ENCODE data around the gene YTHDF1.
"Not testable (repeated sequence)": the region's sequence is repeated elsewhere in the genome, so short reads cannot be mapped to it uniquely, and the experiment has no call there.

Gene YTHDF1

DNA sequence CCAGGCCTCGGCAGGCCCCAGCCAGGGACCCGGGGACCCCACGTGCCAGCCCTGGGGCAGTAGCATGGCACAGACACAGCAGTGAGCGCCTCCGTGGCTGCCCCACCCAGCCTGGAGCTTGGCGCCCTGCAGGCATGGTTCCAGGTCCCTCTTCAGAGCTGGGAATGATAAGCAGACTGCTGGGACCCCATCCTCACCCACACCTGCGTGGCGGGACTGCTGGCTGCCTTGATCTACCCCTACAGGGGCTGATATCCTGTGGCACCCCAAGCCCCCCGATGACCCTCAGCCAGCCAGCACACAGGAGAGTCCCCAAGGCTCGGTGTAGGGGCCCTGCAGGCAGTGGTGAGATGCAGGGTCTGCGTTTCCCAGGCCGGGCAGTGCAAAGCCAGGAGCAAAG lies 47.1 kb downstream of the YTHDF1 start:
- DNase-seq (ENCODE audit: low spot score): no peak

DNA sequence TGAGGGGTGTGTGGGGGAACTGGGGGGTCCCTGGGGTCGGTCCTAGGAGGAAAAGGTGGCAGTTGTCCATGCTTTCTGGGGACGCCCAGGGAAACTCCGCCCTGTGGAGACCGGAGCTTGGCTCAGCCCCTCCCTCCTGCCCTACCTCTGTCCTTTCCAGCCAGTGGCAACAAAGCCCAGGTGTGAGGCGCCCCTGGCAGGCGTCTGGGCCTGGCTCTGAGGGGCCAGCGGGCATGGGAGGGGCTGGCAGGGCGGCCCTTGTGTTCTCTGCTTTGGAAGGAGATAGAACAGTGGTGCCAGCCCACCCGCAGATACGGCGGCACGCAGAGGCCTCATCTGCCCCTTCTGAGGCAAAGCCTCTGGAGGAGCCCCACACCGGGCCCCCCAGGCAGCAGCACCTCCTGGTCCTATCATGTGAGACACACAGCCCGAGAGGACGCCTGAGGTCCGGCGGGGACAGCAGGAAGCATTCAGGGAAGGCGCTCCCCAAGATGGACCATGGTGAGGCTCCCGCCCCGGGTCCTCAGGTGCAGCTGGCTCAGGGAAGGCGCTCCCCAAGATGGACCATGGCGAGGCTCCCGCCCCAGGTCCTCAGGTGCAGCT lies 47.9 kb downstream of the YTHDF1 start:
- DNase-seq (ENCODE audit: low spot score): no peak

DNA sequence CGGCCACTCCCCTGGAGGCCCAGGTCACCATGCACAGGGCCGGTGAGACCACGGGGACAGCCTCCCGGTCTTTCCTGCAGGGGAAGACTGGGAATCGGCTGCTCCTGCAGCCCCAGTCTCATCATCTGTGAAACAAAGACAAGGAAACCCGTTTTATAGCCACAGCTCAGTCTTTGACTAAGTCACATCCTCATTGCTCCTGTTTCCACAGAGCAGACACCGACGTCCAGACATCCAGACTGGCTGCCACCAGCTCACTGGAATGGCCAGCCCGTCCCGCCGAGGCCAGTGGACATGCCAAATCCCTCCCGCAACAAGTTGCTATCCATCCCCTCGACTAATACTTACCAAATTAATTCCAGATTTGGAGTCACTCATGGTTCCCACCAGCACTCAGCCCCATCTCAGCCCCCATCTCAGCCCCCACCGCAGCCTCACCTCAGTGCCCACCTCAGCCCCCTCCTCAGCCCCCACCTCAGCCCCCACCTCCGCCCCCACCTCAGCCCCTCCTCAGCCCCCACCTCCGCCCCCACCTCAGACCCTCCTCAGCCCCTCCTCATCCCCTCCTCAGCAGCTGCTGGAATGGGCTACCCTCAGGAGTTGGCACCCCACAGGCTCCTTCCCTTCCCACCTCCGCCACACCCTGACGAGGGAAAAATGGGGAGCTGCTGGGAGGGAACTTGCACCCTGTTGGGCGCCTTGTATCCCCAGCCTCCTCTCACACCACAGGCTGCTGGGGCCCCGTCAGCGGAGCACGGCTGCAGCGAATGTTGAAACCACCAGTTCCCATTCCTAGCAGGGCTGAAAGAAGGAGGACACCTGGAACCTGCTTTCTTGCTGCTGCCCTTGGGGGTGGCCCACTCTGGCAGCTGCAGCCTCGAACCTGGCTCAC lies 48.7 kb downstream of the YTHDF1 start:
- no peak for DNase-seq (ENCODE audit: low spot score)

DNA sequence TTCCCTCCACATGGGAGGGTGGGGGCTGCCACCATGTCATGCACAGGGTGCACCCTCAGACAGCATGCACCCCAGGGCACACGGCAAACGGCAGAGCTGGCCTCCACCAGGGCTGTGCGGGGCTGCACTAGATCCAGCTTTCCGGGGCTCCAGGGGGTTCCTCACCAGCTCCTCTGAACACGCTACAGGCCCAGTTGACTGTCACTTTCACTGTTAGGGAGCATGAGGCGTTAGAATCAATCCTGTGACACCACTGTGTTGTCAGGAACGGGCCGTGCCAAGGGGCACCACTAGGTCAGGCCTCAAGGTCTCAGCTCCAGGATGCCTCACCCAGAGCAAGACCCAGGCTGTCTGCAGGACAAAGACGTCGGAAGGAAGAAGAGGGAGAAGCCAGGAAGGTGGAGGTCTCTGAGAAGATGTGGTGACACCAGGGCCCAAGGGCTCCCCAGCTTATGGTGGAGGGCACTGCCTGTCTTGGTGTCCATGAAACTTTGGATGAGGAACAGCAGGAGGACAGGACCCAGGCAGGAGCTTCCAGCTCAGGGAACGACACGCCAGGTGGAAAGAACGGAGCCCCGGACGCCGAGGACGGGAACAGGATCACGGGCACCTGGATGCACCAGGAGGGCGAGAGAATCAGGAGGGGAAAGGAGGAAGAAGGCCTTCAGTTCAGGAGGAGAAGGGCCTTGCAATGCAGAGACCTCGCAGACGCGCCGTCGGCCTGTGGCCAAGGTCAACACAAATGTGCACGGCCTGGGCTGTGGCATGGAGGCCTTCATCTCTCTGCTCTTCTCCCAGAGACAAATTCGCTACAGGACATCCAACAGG lies 49.5 kb downstream of the YTHDF1 start:
- DNase-seq (ENCODE audit: low spot score): no peak

DNA sequence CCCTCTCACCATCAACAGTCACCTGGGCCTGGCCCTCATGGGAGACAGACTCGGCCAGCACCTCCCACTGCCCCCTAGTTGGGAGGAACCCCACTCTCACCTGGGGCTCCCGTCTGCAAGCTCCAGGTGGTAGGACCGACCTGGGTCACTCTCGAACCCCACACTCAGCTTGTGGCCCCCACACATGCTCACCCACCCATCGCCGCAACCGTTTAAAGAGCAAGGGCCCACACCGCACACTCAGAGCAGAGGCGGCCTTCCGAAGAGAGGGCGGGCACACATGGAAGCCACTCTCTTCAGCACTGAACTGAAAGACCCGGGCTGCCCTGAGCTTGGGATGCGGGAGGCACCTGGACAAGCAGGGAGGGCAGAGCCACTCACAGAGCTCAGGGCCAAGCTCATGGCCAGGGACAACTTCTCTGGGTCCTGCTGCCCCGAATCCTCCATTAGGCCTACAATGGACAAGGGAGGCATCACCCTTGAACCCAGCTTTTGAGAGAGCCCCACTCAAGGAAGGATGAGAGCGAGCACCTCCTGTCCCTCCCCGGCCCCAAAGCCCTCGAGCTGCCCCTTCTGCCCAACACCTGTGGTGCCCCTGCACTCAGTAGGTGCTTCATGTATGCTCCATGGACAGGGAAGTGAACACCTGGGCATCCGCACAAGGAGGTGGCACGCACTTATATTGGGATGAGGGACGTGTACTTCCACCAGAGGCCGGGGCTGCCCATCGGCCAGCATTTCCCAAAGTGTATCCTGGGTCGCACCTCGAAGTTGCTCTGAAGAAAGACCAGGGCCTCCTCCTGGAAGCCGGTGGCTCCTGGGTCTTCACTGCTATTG lies 50.4 kb downstream of the YTHDF1 start:
- DNase-seq (ENCODE audit: low spot score): no peak

- DNase-seq (ENCODE audit: low spot score): no peak
Observed at GRCh38 chr20:63164484-63165355, 51.2 kb downstream of the YTHDF1 start.

DNA sequence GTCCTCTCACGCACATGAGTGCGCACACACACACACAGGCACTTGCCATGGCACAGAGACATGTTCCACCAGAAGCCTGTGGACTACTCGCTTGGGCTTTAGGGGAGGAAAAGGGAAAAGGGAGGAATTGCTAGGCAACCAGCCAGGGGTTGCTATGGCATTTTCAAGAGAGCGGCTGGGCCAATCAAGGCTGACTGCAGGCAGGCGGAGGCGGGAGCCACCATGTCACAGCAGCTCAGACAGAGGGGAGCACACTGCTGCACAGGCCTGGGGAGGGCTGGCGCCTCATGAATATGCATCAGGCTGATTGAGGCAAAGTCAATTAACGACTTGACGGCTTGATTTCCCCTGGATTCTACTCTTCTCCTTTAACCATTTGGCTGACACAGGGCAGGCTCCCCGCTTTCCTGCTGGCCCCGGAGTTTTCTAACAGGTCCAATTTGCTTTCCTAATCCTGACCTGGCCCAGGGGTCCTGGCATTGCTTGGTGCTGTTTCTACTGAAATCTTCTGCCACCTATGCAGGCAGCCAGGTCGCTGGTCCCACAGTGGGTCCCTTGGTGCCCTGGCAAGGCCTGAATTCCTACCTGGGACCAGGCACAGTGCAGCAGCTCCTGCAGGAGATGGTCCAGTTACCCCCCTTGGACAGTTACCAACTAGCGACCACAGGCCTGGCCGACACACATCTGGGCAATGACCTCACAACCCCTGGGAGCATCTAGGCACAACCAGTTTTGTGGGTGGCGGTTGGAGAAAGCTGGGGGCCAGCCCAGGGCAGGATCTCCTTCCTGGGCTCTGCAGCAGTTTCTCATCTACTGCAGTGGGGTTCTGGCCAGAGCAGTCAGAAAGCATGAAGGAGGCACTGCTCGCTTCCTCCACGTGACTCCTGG lies 52.1 kb downstream of the YTHDF1 start:
- no peak for DNase-seq (ENCODE audit: low spot score)

GRCh38 chr20:63163171-63163570 lies 52.8 kb downstream of the YTHDF1 start:
- DNase-seq (ENCODE audit: low spot score): no peak

GRCh38 chr20:63162206-63162795 lies 53.6 kb downstream of the YTHDF1 start:
- DNase-seq (ENCODE audit: low spot score): no peak

GRCh38 chr20:63161176-63161651 lies 54.7 kb downstream of the YTHDF1 start:
- no peak for DNase-seq (ENCODE audit: low spot score)

DNA sequence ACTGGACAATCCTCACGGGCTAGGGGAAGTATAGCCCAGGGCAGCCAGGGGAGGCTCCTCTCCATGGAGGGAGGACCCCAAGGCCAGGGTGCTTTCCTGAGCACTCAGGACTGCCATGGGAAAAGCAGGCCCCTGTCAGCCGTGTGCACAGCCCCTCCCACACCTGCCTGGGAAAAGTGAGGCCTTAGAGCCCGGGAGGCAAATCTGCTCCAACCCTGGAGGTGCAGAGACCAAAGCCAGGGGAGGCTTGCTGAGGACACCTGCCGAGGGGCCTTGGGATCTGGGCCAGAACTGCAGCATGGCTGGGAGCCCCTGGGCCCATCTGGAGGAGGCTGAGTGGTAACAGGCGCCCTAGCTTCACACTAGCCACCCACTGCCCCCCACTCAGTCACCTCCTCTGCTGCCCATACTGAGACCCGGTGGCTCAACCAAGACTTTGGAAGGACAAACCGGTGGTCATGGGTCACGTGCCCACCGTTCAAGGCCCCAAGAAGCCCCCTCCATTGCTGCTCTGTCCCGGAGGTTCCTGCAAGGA lies 55.2 kb downstream of the YTHDF1 start:
- no peak for DNase-seq (ENCODE audit: low spot score)

GRCh38 chr20:63159826-63160640 lies 55.9 kb downstream of the YTHDF1 start:
- no peak for DNase-seq (ENCODE audit: low spot score)

GRCh38 chr20:63159251-63159650 lies 56.7 kb downstream of the YTHDF1 start:
- not testable (repeated sequence) for DNase-seq (ENCODE audit: low spot score)

DNA sequence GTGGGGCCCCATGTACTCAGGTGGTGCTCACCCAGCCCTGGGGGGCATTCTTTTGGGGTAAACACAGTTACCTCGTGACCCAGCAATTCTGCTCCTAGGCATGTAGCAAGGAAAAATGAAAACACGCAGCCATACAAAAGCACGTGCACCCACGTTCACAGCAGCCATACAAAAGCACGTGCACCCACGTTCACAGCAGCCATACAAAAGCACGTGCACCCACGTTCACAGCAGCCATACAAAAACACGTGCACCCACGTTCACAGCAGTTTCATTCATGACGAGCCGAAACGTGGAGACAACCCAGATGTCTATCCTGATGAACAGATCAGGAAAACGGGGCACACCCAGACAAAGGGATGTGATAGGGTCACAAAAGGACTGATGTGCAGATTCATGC lies 57.1 kb downstream of the YTHDF1 start:
- DNase-seq (ENCODE audit: low spot score): no peak

DNA sequence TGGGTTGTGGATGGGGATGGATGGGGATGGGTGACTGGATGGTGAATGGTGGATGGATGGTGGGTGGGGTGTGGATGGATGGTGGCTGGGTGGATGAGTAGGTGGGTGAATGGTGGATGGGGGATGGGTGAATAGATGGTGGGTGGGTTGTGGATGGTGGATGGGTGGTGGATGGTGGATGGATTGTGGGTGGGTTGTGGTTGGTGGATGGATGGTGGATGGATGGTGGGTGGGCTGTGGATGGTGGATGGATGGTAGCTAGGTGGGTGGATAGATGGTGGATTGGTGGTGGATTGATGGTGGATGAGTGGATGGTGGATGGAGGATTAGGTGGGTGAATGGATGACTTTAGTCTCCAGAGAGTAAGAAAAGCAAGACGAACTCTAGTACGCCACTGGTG lies 57.6 kb downstream of the YTHDF1 start:
- no peak for DNase-seq (ENCODE audit: low spot score)

GRCh38 chr20:63157431-63157830 lies 58.5 kb downstream of the YTHDF1 start:
- DNase-seq (ENCODE audit: low spot score): not testable (repeated sequence)

DNA sequence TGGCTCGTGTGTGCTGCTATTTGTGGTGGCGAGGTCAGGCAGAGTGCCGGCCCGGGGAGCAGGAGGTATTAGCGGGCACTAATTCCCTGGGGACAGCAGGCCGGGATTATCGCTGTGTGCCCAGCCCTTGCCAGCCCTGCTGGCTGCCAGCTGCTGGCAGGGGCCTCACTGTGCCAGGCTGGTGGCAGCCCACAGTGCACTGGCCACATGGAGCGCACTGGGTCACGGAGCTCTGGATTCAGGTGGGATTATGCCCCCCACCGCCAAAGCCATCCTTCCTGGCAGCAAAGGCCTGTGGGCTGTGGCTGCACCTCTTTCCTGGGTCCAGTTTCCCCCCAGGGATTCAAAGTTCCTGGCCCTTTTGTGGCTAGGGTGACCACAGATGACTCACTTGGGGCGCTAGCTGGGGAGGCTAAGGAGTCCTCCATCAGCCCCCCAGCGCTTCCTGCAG lies 59.7 kb downstream of the YTHDF1 start:
- no peak for DNase-seq (ENCODE audit: low spot score)

Data from NAMALWA (cell line).